22Rv1 (cell line): Measurements from ENCODE around the gene RS1.

Experiments
- H3K27ac ChIP-seq: fragments of 450-650 bp; 2 replicates; pipeline ENCODE4 v1.5.1; 2017
- CTCF ChIP-seq: fragments of 450-650 bp; IDR thresholded peaks from 2 replicates; pipeline ENCODE4 v1.5.1; 2017; ENCODE audit warnings: mild to moderate bottlenecking
- ZFX ChIP-seq: fragments of 450-650 bp; IDR thresholded peaks from 2 replicates; pipeline ENCODE4 v1.6.1; 2017; ENCODE audit warnings: antibody characterized with exemption, borderline replicate concordance

The RS1 gene

GRCh38 chrX:18698737-18699650, 27.1 kb upstream of the RS1 start:
- no peak overlapping the region for H3K27ac ChIP-seq
- no peak for TF ChIP-seq ZFX
- no peak for TF ChIP-seq CTCF

GRCh38 chrX:18696653-18697052, 24.7 kb upstream of the RS1 start:
- no peak for TF ChIP-seq CTCF
- no peak for TF ChIP-seq ZFX
- no peak overlapping the region for H3K27ac ChIP-seq

GRCh38 chrX:18692541-18692940, 20.6 kb upstream of the RS1 start:
- H3K27ac ChIP-seq = no peak overlapping the region
- TF ChIP-seq ZFX (no peak), CTCF (no peak)

GRCh38 chrX:18691431-18691830, 19.5 kb upstream of the RS1 start:
- no peak for TF ChIP-seq CTCF
- no peak overlapping the region for H3K27ac ChIP-seq

DNA sequence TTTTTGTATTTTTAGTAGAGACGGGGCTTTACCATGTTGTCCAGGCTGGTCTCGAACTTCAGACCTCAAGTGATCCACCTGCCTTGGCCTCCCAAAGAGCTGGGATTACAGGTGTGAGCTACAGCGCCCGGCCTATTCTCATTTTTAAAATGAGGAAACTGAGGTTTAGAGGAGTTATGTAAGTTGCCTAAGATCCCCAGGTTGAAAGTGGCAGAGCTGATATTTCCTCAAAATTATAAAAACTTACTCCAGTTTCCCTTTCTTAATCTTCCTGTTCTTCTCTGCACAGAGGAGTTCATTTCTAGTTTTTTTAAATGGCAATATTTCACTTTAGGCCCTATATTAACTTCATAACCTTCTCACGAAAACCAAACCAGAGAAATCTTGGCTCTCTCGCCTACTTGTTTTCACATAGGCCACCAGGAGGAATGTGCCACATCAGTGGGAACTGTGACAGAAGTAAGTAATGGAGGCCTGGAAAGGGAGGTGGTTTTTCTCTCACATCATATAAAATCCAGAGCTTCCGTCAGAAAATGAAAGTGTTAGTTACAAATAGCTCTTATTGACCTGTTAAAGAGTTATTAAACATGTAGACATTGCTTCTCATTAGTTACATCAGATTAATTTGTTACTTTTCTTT, 16.1 kb upstream of the RS1 start:
- TF ChIP-seq CTCF = no peak
- no peak for TF ChIP-seq ZFX
- no peak overlapping the region for H3K27ac ChIP-seq

DNA sequence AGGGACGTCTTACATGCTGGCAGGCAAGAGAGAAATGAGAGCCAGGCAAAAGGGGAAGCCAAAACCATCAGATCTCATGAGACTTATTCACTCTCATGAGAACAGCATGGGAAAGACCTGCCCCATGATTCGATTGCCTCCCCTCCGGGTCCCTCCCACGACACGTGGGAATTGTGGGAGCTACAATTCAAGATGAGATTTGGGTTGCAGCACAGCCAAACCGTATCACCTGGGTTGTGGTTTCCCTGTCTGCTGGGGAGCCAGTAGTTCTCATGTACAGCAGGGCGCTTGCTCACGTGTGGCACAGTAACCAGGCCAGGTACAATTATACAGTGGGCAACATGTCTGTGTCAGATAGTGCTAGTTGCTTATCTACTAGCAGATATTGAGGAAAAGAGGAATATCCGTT, 11.1 kb upstream of the RS1 start:
- no peak overlapping the region for H3K27ac ChIP-seq
- TF ChIP-seq CTCF (no peak), ZFX (no peak)

GRCh38 chrX:18681996-18682395, 10.1 kb upstream of the RS1 start:
- no peak overlapping the region for H3K27ac ChIP-seq
- TF ChIP-seq ZFX (no peak), CTCF (no peak)
